ENCODE measurements around the gene SEC16A.

- no peak for TF ChIP-seq REST (IDR thresholded peaks at IDR 0.05; ENCODE audit: insufficient read depth in 1 of 2, low read depth in 2 of 2, low read length in 2 of 2)
- no peak for TF ChIP-seq SIN3A (IDR thresholded peaks at IDR 0.05; ENCODE audit: borderline replicate concordance, insufficient read depth, low read length)
- no peak for TF ChIP-seq POLR2AphosphoS5 (IDR thresholded peaks at IDR 0.05; ENCODE audit: low read depth, low read length)
- no peak for TF ChIP-seq TAF1 (IDR thresholded peaks at IDR 0.05; ENCODE audit: borderline replicate concordance, insufficient read depth, low read length)
Measured at GRCh38 chr9:136494531-136495215, 11.8 kb upstream of the SEC16A start.

Measured in PFSK-1 (cell line).